NCI-H1694 treated with DMSO at 0.1 percent for 48 hours (cell line): ENCODE data around the gene CCT2.

Experiments
- DNase-seq: peaks from one replicate; lab custom pipeline; 2025; lab: John Stamatoyannopoulos, UW

The CCT2 gene

DNA sequence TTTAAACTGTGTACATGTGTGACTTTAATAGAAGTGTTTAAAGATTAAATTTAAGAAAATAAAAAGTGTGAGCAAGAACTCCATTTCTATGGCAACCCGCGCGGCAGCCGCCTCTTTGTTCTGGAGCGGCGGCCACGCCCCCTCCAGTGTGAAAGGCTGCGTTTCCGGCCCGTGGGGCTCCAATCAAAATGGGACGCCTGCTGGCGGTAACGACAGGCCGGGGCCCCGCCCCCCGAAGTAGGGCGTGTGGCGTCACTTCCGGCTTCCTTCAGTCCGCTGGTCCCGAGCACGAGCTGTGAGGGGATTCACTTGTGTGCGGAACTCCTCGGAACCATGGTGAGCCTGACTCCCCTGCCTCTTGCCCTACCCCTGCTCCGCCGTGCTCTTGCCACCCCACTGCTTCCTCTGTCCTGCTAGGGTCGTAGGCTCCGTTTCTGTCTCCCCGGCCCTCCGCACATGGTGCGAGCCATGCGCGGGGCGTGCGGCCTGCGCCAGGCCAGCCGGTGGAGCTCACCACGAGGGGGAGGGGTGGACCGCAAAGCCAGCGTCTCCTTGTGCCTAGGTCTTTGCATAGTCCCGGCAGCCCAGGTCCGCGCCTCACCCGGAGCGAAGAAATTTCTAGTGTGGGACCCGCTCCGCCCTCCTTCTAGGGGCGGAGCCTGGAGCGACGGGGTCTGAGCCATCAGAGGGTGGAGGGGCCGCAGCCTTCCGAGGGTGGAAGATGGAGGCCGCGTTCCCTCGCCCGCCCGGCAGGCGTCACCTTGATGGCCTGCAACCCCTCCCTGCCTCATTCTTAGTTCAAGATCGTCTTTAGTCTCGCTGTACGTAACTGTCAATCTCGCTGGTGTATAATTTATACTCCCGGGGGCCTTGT is at the start of gene CCT2:
CCT2 (plus strand) TSS at position 271 of the 874 bp plus-strand sequence; CDS start at position 334, 63 bp downstream.
- DNase-seq, result peak; percentile 89

DNA sequence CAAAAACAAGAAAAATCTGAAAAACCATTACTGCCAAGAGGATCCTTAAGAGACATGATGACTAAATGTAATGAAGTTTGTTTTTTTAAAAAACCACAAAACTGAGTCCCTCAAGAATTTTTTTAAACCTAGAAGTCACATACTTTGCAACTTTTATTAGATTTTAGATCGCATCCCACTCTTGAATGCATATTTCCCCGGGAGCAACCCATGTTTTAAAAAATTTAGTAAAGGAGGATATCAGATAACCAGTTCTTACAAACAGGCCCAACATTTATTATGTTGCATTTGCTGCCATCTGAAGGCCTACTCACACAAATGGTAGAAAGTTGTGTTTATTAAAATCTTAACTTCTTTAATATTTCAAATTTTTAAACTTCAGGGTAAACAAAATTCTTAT is 44.3 kb upstream of the CCT2 start:
- no peak for DNase-seq

DNA sequence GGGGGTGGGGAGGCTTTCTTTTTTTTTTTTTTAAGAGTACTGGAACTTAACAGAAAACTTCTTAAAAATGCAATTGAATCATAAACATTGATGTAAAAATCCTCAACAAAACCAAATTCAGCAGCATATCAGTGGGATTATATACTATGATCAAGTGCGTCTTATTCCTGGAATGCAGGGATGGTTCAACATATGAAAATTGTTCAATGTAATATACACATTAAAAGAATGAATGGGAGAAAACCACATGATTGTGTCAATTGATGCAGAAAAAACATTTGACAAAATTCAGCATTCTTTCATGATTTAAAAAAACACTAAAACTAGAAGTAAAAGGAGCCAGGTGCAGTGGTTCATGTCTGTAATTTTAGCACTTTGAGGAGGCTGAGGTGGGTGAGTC is 41.2 kb upstream of the CCT2 start:
- no peak for DNase-seq

DNA sequence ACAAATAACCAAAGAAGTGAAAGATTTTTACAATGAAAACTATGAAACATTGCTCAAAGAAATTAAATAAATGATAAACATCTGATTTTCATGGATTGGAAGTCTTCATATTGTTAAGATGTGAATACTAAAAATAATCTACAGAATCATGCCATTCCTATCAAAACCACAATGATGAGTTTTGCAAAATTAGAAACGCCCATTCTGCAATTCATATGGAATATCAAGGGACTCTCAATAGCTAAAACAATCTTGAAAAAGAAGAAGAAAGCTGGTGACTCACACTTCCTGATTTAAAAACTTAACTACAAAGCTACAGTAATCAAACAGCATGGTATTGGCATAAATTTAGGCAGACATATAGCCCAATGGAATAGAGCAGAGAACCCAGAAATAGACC is 40.2 kb upstream of the CCT2 start:
- DNase-seq, result no peak

DNA sequence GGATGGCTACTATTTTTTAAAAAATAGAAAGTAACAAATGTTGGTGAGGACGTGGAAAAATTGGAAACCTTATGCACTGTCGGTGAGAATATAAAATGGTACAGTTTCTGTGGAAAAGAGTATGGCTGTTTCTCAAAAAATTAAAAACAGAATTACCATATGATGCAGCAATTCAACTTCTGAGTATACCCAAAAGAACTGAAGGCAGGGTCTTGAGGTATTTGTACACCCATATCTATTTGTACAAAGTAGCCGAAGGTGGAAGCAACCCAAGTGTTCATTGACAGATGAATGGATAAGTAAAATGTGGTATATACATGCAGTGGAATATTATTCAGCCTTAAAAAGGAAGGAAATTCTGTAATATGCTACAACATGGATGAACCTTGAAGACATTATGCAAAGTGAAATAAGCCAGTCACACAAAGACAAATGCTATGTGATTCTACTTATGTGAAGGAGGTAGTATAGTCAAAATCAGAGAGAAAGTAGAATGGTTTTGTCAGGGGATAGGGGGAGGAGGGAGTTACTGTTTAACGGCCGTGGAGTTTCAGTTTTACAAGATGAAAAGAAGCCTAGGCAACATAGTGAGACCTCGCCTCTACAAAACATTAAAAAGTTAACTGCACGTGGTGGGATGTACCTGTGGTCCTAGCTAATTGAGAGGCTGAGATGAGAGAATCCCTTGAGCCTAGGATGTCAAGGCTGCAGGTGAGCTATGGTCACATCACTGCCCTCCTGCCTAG is 38.4 kb upstream of the CCT2 start:
- no peak for DNase-seq

DNA sequence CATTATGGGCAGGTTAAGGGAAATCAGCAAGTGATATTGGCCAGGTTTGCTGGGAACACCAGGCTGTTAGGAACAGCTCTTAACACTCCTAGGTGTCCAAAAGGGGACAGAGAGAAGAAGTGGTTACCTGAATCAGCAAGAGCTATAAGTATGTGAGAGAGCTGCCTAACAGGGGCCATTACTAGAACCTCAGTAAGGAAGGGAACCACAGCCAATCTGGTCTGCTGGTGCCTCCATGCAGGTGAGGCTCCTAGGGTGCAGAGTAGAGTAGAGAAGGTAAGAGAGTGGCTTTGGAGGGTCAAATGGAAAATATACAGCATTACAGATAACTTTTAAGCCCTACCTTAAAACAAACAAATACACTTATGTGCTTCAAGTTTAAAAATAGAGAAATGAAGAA is 36.6 kb upstream of the CCT2 start:
- DNase-seq, result no peak

DNA sequence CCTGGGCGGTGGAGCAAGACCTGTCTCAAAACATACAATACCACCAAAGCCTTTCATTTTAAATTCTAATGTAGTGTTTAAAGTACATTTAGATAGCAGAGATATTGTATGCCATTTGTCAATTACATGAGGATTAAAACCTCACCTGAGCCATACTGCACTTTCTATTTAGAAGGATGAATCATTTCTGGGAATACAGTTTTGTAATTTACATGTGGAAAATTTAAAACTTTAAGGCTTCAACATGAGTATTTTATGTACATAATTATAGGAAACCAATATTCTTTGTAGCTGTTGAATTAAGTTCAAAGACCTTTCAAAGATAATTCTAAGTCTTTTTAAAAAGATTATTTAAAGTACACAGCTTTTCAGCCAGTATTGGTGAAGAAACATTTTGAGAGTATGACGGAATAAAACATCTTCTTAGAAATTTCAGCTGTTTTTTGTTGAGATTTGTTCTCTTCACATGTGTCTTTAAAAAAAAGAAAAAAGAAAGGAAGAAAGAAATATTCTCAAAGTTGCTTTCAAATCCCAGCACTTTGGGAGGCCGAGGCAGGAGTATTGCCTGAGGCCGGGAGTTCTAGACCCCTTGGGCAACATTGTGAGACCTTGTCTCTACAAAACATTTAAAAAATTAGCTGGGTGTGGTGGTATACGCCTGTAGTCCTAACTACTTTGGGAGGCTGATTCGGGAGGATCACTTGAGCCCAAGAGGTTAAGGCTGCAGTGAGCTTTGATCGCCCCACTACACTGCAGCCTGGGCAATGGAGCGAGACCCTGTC is 34.5 kb upstream of the CCT2 start:
- no peak for DNase-seq

DNA sequence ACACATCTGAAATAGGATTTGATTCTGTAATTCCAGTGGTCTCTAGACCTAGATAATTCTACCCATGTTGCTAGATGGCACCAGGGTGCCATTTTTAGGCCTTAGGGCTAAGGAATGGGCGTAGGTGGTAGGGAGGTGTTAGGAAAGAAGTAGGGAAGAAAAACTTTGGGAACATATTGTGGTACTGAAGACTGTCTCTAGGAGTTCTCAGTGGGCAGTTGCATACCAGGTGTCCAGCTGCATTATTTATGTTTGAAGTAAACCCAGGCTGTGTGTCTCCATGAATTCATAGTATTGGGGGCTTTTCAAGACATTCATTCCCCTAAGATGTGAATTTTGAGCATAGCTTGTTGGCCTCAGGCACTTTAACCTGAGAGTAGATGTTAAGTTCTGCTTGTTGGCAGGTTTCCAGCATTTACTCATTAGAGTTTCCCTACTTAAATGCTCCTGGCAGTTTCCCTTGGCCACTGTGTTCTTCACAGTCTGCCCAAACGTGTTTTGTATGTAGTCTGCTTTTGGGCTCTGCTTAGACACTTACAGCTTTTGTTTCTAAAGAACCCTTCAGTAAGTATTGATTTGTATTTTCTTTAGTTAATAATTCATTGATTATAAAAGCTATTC is 31.5 kb upstream of the CCT2 start:
- DNase-seq, result no peak

DNA sequence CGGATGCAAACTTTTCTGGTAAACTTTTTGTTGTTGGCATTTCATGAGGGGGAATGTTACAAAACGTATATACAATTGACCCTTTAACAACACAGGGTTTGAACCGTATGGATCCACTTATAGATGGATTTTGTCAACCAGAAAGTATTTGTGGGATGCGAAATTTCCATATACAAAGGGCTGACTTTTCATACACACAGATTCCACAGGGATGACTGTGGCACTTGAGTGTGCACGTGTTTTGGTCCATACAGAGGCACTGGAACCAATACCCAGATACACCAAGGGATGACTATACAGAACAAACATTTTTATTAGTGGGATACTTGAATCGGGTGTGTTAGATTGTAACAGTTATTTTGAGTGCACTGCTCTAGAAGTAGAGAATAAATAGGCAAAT is 29.8 kb upstream of the CCT2 start:
- no peak for DNase-seq

DNA sequence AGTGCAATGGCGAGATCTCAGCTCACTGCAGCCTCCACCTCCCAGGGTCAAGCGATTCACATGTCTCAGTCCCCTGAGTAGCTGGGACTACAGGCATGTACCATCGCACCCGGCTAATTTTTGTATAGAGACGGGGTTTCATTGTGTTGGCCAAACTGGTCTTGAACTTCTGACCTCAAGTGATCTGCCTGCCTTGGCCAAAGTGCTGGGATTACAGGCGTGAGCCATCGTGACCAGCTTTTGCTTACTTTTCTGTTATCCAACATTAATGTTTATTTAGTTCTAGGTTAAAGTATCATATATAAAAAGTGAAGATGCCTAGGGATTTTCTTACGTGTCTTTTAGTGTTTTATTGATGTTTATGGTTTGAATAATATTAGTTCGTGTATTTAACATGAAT is 28.9 kb upstream of the CCT2 start:
- DNase-seq, result no peak

DNA sequence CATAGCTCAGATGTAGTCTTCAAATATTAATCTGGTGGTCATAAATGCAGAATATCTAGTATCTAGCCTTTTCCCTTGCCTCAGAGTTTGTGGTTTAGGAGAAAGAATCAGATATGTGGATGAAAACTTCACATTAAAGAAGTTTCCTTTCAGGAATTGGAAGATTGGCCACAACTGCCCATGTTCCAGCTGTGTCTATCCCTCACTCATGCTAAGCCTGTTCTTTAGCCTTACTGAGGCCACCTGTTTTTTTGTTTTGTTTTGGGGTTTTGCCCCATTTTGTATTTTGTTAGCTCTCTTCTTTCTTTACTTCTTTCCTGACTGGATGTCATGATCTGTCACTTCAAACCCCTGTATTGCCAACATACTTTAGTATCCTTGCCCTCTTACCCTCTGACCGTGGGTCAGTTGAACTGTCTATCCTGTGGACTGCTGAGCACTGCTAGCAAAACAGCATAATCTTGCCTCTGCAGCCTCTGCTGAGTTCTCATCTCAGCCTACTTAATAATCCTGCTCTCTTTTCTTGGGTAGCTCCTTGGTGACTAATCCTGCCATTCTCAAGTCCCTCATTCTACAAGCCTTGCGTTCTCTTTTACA is 22.0 kb upstream of the CCT2 start:
- DNase-seq, result no peak

DNA sequence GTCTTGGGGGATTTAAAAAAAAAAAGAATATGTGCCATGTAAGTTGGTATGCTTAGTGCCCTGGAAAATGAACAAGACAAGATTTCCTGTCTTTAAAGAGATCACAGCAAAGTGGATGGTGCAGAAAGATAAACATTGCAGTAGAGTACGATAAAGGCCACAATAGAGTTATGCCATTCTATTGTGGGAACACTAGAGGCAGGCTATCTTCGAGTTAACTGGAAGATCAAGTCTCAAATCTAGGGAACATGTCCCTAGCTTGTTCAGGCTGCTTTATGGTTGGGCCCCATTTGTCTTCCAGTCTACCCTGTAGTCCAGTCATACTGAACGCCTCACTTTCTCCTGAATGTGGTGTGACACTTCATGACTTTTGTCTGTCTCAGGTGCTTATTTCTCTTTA is 18.7 kb upstream of the CCT2 start:
- no peak for DNase-seq

DNA sequence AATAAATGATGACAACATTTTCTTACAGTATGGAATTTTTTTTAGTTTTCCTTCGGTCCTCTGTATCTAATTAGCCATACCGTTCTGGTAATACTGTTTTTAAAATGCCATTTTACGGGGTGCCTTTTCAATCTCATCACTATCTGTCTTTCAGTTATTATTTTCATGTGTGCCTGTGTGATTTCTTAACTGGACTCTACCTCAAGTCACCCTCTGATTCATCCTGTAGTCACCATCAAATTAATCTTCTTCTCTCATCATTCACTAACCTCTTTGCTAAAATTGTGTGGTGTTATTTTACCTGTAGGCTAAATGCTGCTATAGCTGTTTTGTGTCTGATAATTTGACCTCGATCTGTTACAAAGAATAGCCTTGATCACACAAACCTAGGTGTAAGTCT is 16.0 kb upstream of the CCT2 start:
- DNase-seq, result no peak

DNA sequence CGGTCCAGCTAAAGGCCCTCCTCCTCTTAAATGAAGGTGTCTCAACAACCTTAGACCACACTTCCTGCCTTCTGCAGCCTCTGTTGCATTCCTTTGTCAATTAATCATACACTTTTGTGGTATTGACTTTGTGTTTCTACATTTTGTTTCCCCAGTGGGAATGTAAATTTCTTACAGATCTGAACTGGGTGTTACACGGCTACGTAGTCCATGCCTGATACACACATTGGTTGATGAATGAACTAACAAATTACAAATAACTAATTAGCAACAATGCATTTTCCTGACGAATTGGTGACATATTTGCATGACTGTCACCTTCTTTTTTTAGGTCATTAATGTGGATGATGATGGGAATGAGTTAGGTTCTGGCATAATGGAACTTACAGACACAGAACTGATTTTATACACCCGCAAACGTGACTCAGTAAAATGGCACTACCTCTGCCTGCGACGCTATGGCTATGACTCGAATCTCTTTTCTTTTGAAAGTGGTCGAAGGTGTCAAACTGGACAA is 15.2 kb upstream of the CCT2 start:
- no peak for DNase-seq

DNA sequence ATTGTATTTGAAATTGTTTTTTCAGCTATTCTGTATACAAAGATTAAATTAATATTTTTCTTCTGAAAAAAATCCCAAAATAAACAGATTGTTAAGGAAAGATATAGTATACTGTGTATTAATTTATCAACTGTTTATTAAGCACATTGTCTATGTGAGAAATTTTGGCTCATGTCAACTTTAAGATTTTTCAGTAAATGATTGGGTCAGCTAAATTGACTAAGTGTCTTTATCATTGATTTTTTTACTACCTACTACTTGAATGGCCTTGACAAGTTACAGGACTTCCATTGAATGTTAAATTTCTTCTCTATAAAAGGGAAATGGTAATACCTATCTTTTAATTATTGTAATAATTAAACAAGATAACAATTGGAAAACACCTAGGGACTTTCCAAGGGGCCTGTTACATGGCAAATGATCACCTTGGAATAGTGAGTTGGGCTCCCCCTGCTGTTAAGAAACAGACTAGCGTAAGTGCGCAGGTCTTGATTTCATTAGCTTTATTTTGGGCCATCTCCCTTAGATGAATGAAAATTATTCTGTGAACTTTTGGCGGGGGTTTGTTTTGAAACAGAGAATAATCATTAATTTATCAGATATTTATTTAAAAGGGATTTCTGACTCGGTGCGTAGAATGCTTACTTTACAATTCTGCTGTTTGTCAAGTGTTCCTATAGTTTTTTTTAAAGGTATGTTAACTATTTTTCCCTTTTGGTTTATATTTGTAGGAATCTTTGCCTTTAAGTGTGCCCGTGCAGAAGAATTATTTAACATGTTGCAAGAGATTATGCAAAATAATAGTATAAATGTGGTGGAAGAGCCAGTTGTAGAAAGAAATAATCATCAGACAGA is 14.5 kb upstream of the CCT2 start:
- DNase-seq, result peak; percentile 24

DNA sequence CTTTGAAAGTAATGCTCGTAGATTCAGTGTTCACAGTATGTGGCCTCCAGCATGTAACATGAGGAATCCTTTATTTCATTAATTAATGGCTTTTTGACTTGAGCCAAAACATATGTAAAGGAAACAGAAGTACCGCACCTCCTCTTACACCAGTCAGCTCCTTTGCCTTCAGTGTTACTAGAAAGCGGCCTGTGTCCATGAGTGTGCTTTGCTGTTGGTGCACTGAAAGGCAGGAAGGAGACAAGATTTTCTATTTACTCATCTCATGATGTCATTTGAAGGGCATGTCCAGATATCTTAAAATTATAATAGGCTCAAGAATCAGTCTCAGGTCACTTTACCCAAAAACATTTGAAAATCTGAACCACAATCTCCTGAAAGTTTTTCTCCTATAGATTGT is 9.9 kb upstream of the CCT2 start:
- DNase-seq, result no peak

DNA sequence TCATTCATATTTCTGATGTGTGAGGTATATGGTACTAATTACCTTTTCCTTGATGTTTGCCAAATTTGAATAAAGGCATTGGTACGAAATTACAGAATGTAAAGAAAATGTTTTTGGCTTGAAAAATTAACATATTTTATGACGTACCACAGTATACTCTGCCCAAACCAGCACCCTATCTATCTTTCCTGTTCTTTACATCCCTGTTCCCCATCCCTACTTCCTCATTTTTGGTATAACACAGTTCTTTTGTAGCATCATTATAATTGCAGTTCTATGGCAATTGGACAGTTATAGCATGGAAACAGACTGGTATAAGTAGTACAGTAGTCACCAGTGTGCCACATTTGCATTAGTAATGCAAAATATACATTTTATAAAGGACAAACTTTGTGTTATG is 7.0 kb upstream of the CCT2 start:
- no peak for DNase-seq

DNA sequence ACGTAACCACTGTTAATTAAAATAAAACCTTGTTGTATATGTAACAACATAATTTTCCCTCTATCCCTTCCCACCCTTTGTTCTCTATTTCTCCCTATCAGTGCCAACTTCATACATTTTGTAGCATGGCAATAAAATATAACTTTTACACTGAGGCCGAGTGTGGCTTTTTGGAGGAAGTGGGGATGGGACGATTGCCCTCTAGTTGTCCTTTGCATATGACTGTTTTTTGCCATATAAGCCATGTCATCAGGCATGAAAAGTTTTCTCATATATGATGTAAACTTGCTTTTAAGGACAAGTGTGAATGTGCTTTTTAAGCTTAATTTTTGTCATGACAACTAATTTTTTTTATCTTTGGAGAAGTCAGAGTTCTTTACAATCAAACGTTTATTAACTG is 6.2 kb upstream of the CCT2 start:
- DNase-seq, result no peak

DNA sequence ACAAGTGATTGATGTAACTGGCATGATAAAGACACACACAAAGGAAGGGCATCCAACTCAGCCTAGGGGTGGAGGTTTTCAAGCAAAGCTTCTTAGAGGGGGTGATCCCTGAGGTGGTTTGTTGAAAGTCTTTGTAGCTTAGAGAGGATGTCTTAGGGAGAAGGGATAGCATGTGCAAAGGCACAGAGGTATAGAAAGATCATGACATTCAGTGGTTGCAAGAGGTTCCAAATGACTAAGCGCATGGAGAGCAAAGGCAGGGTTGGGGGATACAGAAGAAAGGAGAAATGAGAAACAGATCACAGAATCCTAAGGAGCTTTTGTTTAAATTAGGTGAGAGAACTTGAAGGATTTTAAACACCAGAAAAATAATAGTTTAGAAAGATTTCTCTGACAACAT is 5.2 kb upstream of the CCT2 start:
- DNase-seq, result no peak

DNA sequence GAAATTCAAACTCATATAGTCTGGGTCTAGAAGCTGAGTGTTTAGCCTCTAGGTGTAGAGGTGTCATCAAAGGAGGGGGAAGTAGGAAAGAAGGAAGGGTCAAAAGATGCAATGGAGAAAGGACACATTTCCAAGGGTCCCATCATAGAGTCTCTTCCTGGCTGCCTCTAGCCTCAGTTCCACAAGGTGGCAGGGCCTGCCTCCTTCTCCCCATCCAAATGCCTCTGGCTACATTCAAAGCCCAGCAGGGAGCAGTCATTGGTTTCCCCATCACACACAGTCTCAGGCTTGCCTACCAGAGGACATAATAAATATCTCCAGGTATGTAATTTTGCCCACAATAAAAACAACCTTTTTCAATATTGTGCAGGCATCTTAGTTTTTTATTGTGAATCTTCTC is 2.1 kb upstream of the CCT2 start:
- no peak for DNase-seq

DNA sequence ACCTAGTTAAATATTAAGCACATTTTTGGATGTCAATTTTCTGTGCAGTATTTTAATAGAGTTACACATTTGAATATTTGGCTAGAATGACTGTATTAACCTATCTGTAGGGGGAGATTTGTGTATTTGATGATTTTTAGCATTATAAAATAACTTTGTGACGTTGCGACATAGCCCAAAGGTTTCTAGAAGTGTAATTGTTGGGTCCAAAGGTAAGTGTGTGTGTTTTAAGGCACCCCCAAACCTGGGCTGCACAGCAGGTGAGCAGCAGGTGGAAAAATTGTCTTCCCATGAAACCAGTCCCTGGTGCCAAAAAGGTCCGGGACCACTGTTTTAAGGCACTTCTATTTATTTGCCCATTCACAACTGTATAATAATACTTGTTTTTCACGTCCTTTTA is 3.3 kb downstream of the CCT2 start:
- DNase-seq, result no peak
